NCI-H748 treated with DMSO at 0.1 percent for 48 hours (cell line): ENCODE results near the gene POLR2L.

ENCODE experiments used
- DNase-seq: peaks from one replicate; lab custom pipeline; 2025; lab: John Stamatoyannopoulos, UW

The POLR2L gene

GRCh38 chr11:826836-827145, 15.5 kb downstream of the POLR2L start:
- no peak for DNase-seq

- no peak for DNase-seq
These were observed 16.1 kb downstream of the POLR2L start for GRCh38 chr11:826227-826621.

- no peak for DNase-seq
These were observed 16.7 kb downstream of the POLR2L start for GRCh38 chr11:825366-826226.

GRCh38 chr11:824942-825341, 17.4 kb downstream of the POLR2L start:
- DNase-seq = no peak

- peak; percentile 29 for DNase-seq
These were observed 17.9 kb downstream of the POLR2L start for GRCh38 chr11:824292-824880.

- DNase-seq = no peak
These were observed 18.7 kb downstream of the POLR2L start for GRCh38 chr11:823441-824291.

- DNase-seq = no peak
These were observed 20.6 kb downstream of the POLR2L start for GRCh38 chr11:821512-822371.

- no peak for DNase-seq
These were observed 21.4 kb downstream of the POLR2L start for GRCh38 chr11:820655-821511.

GRCh38 chr11:819943-820649, 22.2 kb downstream of the POLR2L start:
- peak; percentile 30 for DNase-seq

GRCh38 chr11:819129-819931, 23.0 kb downstream of the POLR2L start:
- DNase-seq = peak; percentile 64

GRCh38 chr11:818396-819128, 23.8 kb downstream of the POLR2L start, which contains the start of gene PNPLA2:
Gene PNPLA2 (plus strand): TSS chr11:818914. CDS start chr11:819719, 805 bp downstream.
- no peak for DNase-seq

GRCh38 chr11:816433-816779, 25.9 kb downstream of the POLR2L start:
- DNase-seq = no peak

- no peak for DNase-seq
These were observed 26.5 kb downstream of the POLR2L start for GRCh38 chr11:815675-816432.

GRCh38 chr11:813456-814096, 28.8 kb downstream of the POLR2L start:
- no peak for DNase-seq

GRCh38 chr11:813072-813455, 29.3 kb downstream of the POLR2L start:
- DNase-seq = no peak

- DNase-seq = no peak
These were observed 29.9 kb downstream of the POLR2L start for GRCh38 chr11:812390-812789.

GRCh38 chr11:811446-812245, 30.7 kb downstream of the POLR2L start:
- DNase-seq = no peak
